Measurements from ENCODE around the gene LEPROT.
"Not testable (repeated sequence)": the region's sequence is repeated elsewhere in the genome, so short reads cannot be mapped to it uniquely, and the experiment has no call there.

DNA sequence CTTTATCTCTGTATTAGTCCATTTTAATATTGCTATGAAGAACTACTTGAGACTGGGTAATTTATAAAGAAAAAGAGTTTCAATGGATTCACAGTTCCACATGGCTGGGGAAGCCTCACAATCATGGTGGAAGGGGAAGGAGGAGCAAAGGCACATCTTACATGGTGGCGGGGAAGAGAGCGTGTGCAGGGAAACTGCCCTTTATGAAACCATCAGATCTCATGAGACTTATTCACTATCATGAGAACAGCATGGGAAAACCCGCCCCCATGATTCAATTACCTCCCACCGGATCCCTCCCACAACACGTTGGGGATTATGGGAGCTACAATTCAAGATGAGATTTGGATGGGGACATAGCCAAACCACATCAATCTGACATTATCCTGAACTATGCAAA lies 36.0 kb upstream of the LEPROT start:
- TF ChIP-seq, protein P1, sequence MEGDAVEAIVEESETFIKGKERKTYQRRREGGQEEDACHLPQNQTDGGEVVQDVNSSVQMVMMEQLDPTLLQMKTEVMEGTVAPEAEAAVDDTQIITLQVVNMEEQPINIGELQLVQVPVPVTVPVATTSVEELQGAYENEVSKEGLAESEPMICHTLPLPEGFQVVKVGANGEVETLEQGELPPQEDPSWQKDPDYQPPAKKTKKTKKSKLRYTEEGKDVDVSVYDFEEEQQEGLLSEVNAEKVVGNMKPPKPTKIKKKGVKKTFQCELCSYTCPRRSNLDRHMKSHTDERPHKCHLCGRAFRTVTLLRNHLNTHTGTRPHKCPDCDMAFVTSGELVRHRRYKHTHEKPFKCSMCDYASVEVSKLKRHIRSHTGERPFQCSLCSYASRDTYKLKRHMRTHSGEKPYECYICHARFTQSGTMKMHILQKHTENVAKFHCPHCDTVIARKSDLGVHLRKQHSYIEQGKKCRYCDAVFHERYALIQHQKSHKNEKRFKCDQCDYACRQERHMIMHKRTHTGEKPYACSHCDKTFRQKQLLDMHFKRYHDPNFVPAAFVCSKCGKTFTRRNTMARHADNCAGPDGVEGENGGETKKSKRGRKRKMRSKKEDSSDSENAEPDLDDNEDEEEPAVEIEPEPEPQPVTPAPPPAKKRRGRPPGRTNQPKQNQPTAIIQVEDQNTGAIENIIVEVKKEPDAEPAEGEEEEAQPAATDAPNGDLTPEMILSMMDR (IDR thresholded peaks at IDR 0.05; ENCODE audit: low read length): not testable (repeated sequence)
- TF ChIP-seq EZH2 (IDR thresholded peaks at IDR 0.05; ENCODE audit: borderline replicate concordance, low read length): not testable (repeated sequence)
